ENCODE measurements around the gene RFK.

RFK gene

GRCh38 chr9:76424491-76424890, 30.3 kb upstream of the RFK start:
- Histone ChIP-seq H3K4me3 (ENCODE audit: low read length) (no peak overlapping the region), H3K27ac (ENCODE audit: low read depth, low read length) (no peak overlapping the region), H3K36me3 (ENCODE audit: control insufficient read depth, insufficient read depth, low read length) (no peaks in the 10 kb centered on the region), H3K27me3 (ENCODE audit: control insufficient read depth, insufficient read depth, low read length) (no peaks in the 10 kb centered on the region), H3K4me1 (ENCODE audit: control insufficient read depth, insufficient read depth, low read length) (no peaks in the 10 kb centered on the region), H3K9ac (ENCODE audit: low read length) (no peak overlapping the region)

DNA sequence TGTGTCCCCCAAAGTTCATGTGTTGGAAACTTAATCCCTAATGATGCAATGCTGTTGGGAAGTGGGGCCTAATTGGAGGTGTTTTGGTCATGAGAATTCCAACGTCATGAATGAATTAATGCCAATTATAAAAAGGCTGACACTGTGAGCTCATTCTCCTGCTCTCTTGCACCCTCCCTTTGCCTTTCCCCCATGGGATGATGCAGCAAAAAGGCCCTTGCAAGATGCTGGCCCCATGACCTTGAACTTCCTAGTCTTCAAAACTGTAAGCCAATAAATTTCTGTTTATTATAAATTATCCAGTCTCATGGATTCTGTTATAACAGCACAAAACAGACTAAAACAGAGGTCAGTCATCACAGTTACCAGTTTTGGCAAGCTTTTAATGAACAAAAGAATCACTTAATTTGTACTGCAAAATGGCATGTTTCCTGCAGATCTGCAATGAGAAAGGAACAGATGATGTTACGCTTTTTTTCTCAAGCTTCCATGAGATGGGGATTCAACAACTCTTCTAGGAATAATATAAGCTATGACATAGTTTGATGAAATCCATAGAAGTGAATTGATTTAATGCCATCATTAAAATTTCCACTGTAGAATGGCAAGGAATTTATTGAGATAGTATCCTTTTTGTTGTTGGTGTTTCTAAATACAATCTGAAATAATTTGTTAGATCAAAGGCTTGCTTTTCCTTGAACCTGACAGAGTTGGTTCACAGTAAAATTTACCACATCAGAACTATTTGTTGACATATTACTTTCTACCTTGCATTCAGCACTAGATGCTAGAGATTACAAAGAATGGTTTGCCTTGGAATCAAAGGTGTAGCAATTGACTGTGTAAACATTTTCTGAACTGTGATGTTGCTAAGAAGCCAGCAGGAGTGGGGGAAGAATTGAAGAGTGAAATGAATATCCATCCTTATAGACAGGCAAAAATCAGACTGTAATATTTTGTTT, 29.3 kb upstream of the RFK start:
- Histone ChIP-seq H3K4me1 (ENCODE audit: control insufficient read depth, insufficient read depth, low read length) (no peaks in the 10 kb centered on the region), H3K4me3 (ENCODE audit: low read length) (no peak overlapping the region), H3K27ac (ENCODE audit: low read depth, low read length) (no peak overlapping the region), H3K36me3 (ENCODE audit: control insufficient read depth, insufficient read depth, low read length) (no peaks in the 10 kb centered on the region), H3K9ac (ENCODE audit: low read length) (no peak overlapping the region), H3K27me3 (ENCODE audit: control insufficient read depth, insufficient read depth, low read length) (no peaks in the 10 kb centered on the region)

GRCh38 chr9:76419782-76420380, 25.7 kb upstream of the RFK start:
- H3K36me3 ChIP-seq (ENCODE audit: control insufficient read depth, insufficient read depth, low read length) = no peaks in the 10 kb centered on the region
- no peaks in the 10 kb centered on the region for H3K4me1 ChIP-seq (ENCODE audit: control insufficient read depth, insufficient read depth, low read length)
- H3K27ac ChIP-seq (ENCODE audit: low read depth, low read length) = no peak overlapping the region
- H3K9ac ChIP-seq (ENCODE audit: low read length) = no peak overlapping the region
- H3K4me3 ChIP-seq (ENCODE audit: low read length) = no peak overlapping the region
- no peaks in the 10 kb centered on the region for H3K27me3 ChIP-seq (ENCODE audit: control insufficient read depth, insufficient read depth, low read length)

GRCh38 chr9:76417394-76417793, 23.2 kb upstream of the RFK start:
- no peaks in the 10 kb centered on the region for H3K27me3 ChIP-seq (ENCODE audit: control insufficient read depth, insufficient read depth, low read length)
- H3K4me3 ChIP-seq (ENCODE audit: low read length) = no peak overlapping the region
- H3K36me3 ChIP-seq (ENCODE audit: control insufficient read depth, insufficient read depth, low read length) = no peaks in the 10 kb centered on the region
- H3K27ac ChIP-seq (ENCODE audit: low read depth, low read length) = no peak overlapping the region
- no peak overlapping the region for H3K9ac ChIP-seq (ENCODE audit: low read length)
- H3K4me1 ChIP-seq (ENCODE audit: control insufficient read depth, insufficient read depth, low read length) = no peaks in the 10 kb centered on the region

- H3K4me3 ChIP-seq (ENCODE audit: low read length) = no peak overlapping the region
- H3K9ac ChIP-seq (ENCODE audit: low read length) = no peak overlapping the region
- H3K4me1 ChIP-seq (ENCODE audit: control insufficient read depth, insufficient read depth, low read length) = no peaks in the 10 kb centered on the region
- H3K36me3 ChIP-seq (ENCODE audit: control insufficient read depth, insufficient read depth, low read length) = no peaks in the 10 kb centered on the region
- no peaks in the 10 kb centered on the region for H3K27me3 ChIP-seq (ENCODE audit: control insufficient read depth, insufficient read depth, low read length)
- no peak overlapping the region for H3K27ac ChIP-seq (ENCODE audit: low read depth, low read length)
Measured at GRCh38 chr9:76415731-76416130, 21.5 kb upstream of the RFK start.

- H3K4me3 ChIP-seq (ENCODE audit: low read length) = no peak overlapping the region
- H3K4me1 ChIP-seq (ENCODE audit: control insufficient read depth, insufficient read depth, low read length) = no peaks in the 10 kb centered on the region
- no peaks in the 10 kb centered on the region for H3K27me3 ChIP-seq (ENCODE audit: control insufficient read depth, insufficient read depth, low read length)
- H3K27ac ChIP-seq (ENCODE audit: low read depth, low read length) = no peak overlapping the region
- no peaks in the 10 kb centered on the region for H3K36me3 ChIP-seq (ENCODE audit: control insufficient read depth, insufficient read depth, low read length)
- H3K9ac ChIP-seq (ENCODE audit: low read length) = no peak overlapping the region
Measured at GRCh38 chr9:76415154-76415553, 20.9 kb upstream of the RFK start.

GRCh38 chr9:76414661-76415060, 20.4 kb upstream of the RFK start:
- Histone ChIP-seq H3K27ac (ENCODE audit: low read depth, low read length) (no peak overlapping the region), H3K4me1 (ENCODE audit: control insufficient read depth, insufficient read depth, low read length) (no peaks in the 10 kb centered on the region), H3K27me3 (ENCODE audit: control insufficient read depth, insufficient read depth, low read length) (no peaks in the 10 kb centered on the region), H3K36me3 (ENCODE audit: control insufficient read depth, insufficient read depth, low read length) (no peaks in the 10 kb centered on the region), H3K9ac (ENCODE audit: low read length) (no peak overlapping the region), H3K4me3 (ENCODE audit: low read length) (no peak overlapping the region)

GRCh38 chr9:76413658-76414057, 19.4 kb upstream of the RFK start:
- H3K27me3 ChIP-seq (ENCODE audit: control insufficient read depth, insufficient read depth, low read length) = no peaks in the 10 kb centered on the region
- no peak overlapping the region for H3K27ac ChIP-seq (ENCODE audit: low read depth, low read length)
- H3K36me3 ChIP-seq (ENCODE audit: control insufficient read depth, insufficient read depth, low read length) = no peaks in the 10 kb centered on the region
- no peaks in the 10 kb centered on the region for H3K4me1 ChIP-seq (ENCODE audit: control insufficient read depth, insufficient read depth, low read length)
- no peak overlapping the region for H3K9ac ChIP-seq (ENCODE audit: low read length)
- H3K4me3 ChIP-seq (ENCODE audit: low read length) = no peak overlapping the region

- Histone ChIP-seq H3K27me3 (ENCODE audit: control insufficient read depth, insufficient read depth, low read length) (no peaks in the 10 kb centered on the region), H3K27ac (ENCODE audit: low read depth, low read length) (no peak overlapping the region), H3K36me3 (ENCODE audit: control insufficient read depth, insufficient read depth, low read length) (no peaks in the 10 kb centered on the region), H3K9ac (ENCODE audit: low read length) (no peak overlapping the region), H3K4me3 (ENCODE audit: low read length) (no peak overlapping the region), H3K4me1 (ENCODE audit: control insufficient read depth, insufficient read depth, low read length) (no peaks in the 10 kb centered on the region)
Measured at GRCh38 chr9:76412638-76413037, 18.4 kb upstream of the RFK start.

DNA sequence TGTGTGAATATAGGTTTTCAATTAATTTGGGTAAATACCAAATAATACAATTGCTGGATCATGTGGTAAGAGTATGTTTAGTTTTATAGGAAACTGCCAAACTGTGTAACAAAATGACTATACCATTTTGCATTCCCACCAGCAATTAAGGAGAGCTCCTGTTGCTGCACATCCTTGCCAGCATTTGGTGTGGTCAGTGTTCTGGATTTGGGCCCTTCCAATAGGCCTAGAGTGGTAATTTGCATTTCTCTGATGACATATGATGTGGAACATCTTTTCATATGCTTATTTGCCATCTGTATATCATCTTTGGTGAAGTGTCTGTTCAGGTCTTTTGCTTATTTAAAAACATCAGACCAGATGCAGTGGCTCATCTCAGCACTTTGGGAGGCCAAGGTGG, 11.6 kb upstream of the RFK start:
- Histone ChIP-seq H3K4me1 (ENCODE audit: control insufficient read depth, insufficient read depth, low read length) (no peaks in the 10 kb centered on the region), H3K4me3 (ENCODE audit: low read length) (no peak overlapping the region), H3K27ac (ENCODE audit: low read depth, low read length) (no peak overlapping the region), H3K27me3 (ENCODE audit: control insufficient read depth, insufficient read depth, low read length) (no peaks in the 10 kb centered on the region), H3K9ac (ENCODE audit: low read length) (no peak overlapping the region), H3K36me3 (ENCODE audit: control insufficient read depth, insufficient read depth, low read length) (no peaks in the 10 kb centered on the region)

DNA sequence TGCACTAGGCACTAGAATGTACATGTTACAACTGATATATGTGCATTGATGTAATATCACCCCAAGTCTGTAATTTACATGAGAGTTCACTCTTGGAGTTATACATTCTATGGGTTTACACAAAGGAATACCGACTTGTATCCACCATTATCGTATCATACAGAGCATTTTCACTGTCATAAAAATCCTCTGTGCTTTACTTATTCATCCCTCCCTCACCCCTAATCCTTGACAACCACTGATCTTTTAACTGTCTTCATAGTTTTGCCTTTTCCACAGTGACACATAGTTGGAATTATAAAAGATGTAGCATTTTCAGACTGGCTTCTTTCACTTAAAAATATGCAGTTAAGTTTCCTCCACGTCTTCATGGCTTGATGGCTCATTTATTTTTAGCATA, 11.1 kb upstream of the RFK start:
- Histone ChIP-seq H3K36me3 (ENCODE audit: control insufficient read depth, insufficient read depth, low read length) (no peaks in the 10 kb centered on the region), H3K27me3 (ENCODE audit: control insufficient read depth, insufficient read depth, low read length) (no peaks in the 10 kb centered on the region), H3K4me1 (ENCODE audit: control insufficient read depth, insufficient read depth, low read length) (no peaks in the 10 kb centered on the region), H3K9ac (ENCODE audit: low read length) (no peak overlapping the region), H3K27ac (ENCODE audit: low read depth, low read length) (no peak overlapping the region), H3K4me3 (ENCODE audit: low read length) (no peak overlapping the region)

GRCh38 chr9:76404401-76404800, 10.2 kb upstream of the RFK start:
- Histone ChIP-seq H3K4me1 (ENCODE audit: control insufficient read depth, insufficient read depth, low read length) (no peaks in the 10 kb centered on the region), H3K4me3 (ENCODE audit: low read length) (no peak overlapping the region), H3K36me3 (ENCODE audit: control insufficient read depth, insufficient read depth, low read length) (no peaks in the 10 kb centered on the region), H3K27ac (ENCODE audit: low read depth, low read length) (no peak overlapping the region), H3K27me3 (ENCODE audit: control insufficient read depth, insufficient read depth, low read length) (no peaks in the 10 kb centered on the region), H3K9ac (ENCODE audit: low read length) (no peak overlapping the region)

DNA sequence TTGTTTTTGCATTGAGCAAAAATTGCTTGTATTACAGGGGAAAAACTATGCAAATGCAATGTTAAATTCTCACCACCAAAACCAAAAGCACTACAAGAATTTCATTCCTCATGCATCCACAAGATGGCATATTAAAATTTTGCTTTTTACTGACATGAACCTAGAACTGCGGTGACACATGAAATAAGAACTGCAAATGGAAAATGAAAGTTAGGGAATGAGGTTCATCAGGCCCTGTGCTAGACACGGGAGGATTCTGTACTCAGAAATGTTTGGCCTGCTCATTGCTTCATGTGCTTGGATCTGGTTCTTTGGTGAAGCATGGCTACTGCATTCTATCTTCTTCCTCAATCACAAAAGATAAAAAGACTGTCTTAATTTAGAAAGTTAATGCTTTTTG, 9.1 kb upstream of the RFK start:
- Histone ChIP-seq H3K9ac (ENCODE audit: low read length) (no peak overlapping the region), H3K4me1 (ENCODE audit: control insufficient read depth, insufficient read depth, low read length) (no peaks in the 10 kb centered on the region), H3K27ac (ENCODE audit: low read depth, low read length) (no peak overlapping the region), H3K36me3 (ENCODE audit: control insufficient read depth, insufficient read depth, low read length) (no peaks in the 10 kb centered on the region), H3K27me3 (ENCODE audit: control insufficient read depth, insufficient read depth, low read length) (no peaks in the 10 kb centered on the region), H3K4me3 (ENCODE audit: low read length) (no peak overlapping the region)
